ENCODE results near the gene RBCK1. TPM values are rescaled to one million over a fixed set of nuclear protein-coding genes. Genes with fewer than 3 reads are reported as not detected.

The RBCK1 gene
- total and polyA plus RNA-seq, 9 of the 15 experiments (the other 6 are each of a cell fraction or from before 2014, with no cell fraction given): 5.9 to 59.3 (median 26.5) TPM

- TF ChIP-seq MGA (IDR thresholded peaks at IDR 0.05) (peak; percentile 65), ZBTB5 (IDR thresholded peaks at IDR 0.05) (no peak), CCNT2 (IDR thresholded peaks at IDR 0.05; ENCODE audit: borderline replicate concordance, extremely low read depth, insufficient read length, low read depth, low read length) (peak; percentile 19), TARDBP (IDR thresholded peaks at IDR 0.05) (peak; percentile 90; the same call in 1 of the 2 replicates), NCOA1 (IDR thresholded peaks at IDR 0.05; ENCODE audit: low read depth) (peak; percentile 89), ZNF589 (CRISPR knock-in tag; IDR thresholded peaks at IDR 0.05; ENCODE audit: low read depth) (peak; percentile 93), SFPQ (IDR thresholded peaks at IDR 0.05; ENCODE audit: low read depth, low read length) (no peak), HIVEP1 (CRISPR knock-in tag; IDR thresholded peaks at IDR 0.05) (peak; percentile 48; the same call in 1 of the 2 replicates), RFX5 (IDR thresholded peaks at IDR 0.05; ENCODE audit: low read depth, low read length) (0 out of 2 replicates have a peak, but pooled peaks have one; percentile 54), TRIM24 (IDR thresholded peaks at IDR 0.05) (no peak)
Observed at GRCh38 chr20:373171-373890, 34.8 kb upstream of the RBCK1 start (continued).
